SIG-M5 (cell line): ENCODE results near the gene HIRA.

Experiments
- DNase-seq: peaks from one replicate; lab custom pipeline; 2025; lab: John Stamatoyannopoulos, UW

HIRA gene

DNA sequence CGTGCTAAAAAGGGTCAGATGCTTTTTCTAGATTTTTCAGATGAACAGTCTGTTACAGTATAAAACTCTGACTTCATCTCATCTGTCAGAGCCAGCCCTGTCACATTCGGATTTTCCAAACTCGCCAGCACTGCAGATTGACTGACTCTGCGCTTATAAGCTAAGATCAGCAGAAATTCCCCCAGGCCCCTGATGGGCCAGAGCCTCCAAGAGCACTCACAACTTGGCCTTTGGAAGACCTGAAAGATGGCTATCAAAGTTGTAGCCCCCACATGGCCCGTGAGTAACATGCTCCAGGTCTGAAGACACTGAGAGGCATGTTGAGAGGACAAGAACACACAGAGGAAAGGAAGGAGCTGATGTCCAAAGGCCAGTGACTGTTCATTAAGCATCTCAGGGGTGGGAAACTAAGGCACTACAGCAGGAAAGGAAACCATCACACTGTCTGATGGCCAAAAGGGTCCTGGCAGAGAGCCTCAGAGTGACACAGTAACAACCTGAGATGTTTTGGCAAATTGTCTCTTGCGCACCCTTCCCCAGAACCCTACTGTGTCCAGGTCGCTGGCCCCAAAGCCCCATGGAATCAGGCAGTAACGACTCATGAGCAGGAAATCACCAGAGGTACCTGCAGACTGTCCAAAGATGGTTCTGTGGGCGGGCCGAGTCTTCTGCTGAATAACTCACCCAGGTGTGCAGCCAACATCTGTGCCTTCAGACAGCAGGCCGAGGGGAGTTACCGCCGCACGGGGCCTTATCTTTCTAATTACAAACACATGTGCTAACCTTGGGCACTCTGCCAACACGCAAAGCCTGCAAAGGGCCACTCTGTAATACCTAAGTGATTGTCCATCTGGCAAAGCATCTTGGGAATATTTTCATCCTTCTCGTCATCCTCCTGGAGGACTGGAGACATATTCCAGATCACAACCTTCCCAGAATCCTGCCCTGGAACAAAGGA, 23.6 kb downstream of the HIRA start:
- DNase-seq = no peak

DNA sequence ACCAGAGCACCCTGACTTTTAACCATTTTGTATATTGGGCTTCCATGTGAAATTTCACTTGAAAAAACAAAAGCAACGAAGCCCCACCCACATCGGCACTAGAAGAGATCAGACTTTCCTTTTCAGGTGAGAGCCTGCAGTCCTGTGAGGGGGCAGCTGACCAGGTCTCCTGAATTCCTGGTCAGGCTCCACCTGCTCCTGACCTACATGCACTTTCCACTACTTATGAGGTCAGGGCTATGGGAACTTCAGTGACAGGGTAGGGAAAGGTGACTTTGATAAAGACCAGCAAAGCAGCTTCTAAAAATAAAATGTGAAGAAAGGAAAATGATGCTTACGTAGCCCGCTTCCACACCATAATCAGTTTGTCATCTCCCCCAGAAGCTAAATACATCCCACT, 24.7 kb downstream of the HIRA start:
- no peak for DNase-seq

DNA sequence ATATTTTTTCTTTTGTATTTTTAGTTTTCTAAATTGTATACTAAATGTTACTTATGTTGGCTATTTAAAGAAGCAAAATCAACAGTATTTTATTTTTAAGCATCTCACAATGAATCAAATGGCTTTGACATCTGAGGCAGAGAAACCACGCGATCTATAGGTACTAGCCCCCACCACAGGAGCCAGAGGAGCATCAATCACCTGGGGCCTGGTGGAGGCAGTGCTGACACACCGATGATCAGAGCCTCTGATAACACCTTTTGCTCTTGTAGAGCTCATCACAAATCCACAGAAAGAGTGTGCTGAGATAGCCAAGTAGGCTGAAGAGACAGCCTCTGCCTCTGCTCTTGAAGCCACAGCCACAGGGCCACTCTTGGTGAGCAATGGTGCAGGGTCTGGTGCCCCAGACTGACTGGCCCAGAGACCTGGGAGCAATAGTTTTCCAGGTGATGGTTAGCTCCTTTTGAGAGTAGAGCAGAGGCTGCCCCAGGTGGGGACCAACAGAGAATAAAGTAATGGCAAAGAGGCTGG, 25.2 kb downstream of the HIRA start:
- no peak for DNase-seq

DNA sequence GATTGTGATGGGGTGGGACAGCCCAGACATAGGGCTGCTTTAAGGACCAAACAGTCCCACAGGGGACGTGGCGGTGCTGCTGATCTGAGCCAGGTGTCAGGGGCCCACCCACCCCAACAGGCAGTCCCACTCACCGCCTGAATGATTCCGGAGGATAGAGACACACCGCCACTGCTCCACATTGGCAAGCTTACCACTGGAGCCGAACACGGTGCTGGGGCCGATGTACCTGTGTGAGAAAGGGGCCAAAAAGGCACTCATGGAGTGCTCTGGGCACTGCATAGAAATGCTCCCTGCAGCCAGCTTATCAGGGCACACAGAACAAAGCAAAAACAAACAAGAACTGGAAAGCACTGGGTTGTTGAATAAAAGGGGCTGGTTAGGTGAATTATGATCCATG, 25.9 kb downstream of the HIRA start:
- DNase-seq = no peak

DNA sequence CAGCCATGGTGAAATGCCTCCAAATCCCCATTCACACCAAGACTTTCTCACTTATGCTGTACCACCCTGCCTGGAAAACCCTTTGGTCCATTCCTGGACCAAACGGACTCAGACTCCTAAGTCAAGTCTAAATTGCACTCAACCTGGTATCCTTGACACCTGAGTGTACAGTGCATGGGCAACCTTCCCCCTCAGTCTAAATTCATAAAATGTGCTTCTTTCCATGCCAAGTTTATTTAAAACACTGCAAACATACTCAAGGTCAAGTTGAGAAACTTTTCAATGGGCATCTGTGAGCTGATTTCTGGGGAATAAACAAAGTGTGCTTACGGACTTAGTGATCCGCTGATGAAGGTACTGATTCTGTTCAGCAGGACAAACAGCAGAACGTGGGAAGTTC, 26.4 kb downstream of the HIRA start:
- no peak for DNase-seq

DNA sequence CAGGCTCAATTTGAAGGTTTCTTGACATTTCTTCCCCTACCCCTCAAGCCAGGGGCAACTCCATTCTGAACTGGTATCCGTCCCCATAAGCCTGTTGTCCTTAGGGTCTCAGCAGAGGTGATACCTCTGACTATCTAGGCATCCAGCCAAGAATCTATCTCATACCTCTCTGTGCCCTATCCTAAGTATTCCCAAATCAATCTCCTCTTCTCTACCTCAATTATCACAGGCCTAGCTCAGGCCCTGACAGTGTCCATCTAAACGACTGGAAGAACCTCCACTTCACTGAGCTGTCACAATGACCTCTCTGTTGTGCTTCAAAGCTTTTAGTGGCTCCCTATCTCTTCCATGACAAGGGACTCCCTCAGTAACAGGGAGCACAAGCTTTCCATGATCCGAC, 26.9 kb downstream of the HIRA start:
- DNase-seq = no peak

DNA sequence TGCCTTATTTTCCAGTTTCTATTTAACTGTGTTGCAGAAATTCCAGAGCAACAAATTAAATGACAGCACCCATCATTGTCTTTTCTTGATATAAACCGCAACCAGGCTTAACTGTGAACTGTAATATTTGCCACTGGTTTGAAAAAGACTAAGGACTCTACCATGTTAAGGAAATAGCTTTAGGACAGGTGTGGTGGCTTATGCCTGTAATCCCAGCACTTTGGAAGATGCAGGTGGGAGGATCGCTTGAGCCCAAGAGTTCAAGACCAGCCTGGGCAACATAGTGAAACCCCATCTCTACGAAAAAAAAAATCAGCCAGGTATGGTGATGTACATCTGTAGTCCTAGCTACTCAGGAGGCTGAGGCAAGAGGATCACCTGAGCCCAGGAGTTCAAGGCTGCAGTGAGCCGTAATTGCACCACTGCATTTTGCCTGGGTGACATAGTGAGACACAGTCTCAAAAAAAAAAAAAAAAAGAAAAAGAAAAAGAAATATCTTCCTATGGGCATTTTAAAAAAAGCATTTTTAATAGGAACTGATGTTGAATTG, 28.8 kb downstream of the HIRA start:
- no peak for DNase-seq

DNA sequence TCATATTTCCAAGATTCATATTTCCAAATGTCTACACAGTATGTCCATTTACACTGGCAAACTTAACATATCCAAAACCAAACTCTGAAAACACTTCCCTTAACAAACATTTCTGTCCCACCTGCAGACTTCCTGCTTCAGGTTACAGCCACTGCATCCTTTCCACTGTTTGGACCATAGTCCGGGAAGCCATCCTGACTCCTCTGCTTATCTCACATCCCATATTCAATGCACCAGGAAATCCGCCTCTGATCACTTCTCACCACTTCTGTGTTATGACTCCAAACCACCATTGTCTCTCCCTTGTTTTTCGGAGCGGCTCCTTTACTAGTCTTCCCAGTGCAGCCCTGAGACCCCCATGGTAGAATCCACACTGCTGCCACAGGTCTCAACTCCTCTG, 30.1 kb downstream of the HIRA start:
- DNase-seq = no peak

DNA sequence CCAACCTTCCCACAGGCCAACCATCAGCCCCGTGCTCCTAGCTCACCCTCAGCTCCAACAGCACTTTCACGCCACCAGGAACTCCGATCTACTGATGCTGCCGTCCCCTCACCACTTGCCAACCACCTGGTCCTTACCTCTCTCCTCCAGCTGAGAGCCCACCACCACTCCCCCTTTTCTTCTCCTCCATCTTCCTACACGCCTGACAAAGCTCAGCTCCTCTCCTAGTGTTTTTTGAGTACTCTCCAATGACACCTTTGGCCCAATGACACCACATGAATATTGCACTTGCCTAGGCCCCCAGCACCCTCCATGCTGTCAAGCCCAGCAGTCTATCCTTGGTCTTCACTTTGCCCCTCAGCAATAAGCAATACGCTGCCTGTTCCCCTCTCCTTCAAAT, 30.7 kb downstream of the HIRA start:
- no peak for DNase-seq

DNA sequence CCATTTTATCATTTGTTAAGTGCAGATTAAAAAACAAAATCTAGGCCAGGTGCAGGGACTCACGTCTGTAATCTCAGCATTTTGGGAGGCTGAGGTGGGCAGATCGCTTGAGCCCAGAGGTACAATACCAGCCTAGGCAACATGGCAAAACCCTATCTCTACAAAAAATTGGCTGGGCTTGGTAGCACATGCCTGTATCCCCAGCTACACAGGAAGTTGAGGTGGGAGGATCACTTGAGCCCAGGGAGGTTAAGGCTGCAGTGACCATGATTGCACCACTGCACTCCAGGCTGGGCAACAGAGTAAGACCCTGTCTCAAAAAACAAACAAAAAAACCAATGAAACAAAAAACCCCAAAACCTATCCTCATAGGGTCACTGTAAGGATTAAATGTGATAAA, 32.9 kb downstream of the HIRA start:
- no peak for DNase-seq

DNA sequence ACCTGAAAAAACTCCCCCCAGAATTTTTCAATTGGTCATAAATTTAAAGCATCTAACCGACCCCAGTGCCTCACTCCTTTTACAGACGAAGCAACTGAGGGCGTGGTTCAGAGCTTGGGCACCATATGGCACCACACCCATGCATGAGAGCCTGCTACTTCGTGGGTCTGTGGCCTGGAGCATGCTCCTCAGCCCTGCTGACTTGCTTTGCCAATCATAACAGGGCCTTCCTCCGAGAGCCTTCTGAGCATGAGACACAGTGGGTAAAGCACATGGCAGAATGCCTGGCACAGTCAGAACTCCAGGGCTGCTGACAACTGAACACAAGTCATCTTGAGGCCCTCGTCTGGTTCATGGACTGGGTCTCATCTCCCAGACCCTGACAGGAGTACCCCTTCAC, 33.3 kb downstream of the HIRA start:
- no peak for DNase-seq

DNA sequence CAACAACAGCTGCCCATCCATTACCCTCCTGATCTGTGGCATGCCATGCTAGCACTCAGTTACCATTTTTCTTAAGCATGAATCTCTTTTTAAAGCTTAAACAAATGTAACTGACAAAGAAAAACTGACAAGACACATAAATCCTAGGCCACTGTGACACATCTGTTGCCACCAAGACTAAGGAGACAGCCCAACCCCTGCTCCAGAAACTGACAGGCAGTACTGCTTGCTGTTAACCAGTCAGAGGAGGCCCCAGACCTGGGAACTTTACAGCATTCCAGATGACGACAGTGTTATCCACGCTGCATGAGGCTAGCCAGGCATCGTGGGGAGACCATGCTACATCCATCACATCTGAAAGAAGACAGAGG, 33.8 kb downstream of the HIRA start:
- DNase-seq = no peak

DNA sequence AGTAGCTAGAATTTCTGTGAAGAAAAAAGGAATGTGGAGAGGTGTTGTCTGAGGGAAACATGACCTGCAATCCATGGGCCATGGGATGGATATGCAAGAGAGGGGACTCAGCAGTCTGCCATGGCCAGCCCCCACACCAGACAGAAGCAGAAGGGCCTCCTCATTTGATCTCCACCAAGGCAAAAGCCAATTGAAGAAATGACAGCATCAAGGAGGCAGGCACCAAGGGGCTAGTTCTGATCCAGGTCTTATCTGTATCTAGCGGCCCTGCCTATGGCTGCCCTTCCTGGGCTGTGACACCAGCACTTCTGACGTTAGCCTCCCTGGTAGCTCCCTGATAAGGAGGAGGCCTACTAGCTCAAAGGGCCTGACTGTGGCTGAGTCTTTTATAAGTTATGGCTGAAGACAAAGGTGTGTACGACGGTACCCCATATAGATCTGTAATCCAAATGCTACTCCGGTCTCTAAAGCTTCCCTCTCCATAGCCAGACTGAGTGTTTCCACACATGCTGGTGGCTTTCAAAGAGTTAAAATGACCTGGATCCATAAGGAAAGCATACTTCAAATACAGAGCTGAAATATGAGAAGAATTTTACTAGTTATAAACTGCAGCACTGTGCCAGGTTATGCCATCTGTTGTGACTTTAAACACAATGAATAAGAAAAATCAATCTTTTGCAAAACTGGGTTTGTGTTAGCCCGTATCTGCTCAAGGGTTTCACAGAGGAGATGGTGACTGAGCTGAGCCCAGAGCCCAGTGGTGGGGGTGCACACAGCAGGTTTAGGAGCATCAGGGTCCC, 34.4 kb downstream of the HIRA start:
- no peak for DNase-seq

DNA sequence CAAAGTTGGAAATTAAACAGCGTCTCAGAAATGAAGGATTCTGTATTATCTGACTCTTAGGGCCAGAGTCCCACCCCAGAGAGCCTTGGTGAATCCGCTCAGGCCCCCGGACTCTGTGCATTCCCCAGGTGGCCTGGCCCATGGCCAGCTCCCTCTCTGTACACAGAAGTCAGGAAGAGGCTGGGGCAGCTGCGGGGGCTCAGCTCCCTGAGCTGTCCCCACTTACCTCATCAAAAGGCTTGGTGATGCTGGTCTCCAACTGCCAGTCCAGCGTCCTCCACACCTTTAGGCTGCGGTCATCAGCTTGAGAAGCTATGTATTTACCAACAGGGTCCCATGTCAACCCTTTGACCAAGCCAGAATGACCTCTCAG, 35.0 kb downstream of the HIRA start:
- no peak for DNase-seq

DNA sequence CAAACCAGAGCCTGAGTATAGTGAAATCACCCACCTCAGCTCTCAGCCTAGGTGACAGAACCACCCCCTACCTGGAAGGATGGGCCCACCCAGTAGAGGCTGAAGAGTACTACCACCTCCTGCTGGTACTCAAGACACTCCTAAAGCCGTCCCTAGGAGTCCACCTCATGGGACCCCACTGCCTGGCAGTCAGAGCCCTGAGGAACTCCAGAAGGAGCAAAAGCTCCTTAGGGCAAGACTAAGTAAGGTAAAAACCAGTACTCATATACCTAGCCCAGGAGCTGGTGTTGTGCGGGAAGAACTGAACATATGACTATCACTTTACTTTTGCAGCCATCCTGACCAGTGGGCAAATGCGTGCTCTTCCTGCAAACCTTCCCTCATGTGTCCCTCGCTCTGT, 36.3 kb downstream of the HIRA start:
- no peak for DNase-seq

DNA sequence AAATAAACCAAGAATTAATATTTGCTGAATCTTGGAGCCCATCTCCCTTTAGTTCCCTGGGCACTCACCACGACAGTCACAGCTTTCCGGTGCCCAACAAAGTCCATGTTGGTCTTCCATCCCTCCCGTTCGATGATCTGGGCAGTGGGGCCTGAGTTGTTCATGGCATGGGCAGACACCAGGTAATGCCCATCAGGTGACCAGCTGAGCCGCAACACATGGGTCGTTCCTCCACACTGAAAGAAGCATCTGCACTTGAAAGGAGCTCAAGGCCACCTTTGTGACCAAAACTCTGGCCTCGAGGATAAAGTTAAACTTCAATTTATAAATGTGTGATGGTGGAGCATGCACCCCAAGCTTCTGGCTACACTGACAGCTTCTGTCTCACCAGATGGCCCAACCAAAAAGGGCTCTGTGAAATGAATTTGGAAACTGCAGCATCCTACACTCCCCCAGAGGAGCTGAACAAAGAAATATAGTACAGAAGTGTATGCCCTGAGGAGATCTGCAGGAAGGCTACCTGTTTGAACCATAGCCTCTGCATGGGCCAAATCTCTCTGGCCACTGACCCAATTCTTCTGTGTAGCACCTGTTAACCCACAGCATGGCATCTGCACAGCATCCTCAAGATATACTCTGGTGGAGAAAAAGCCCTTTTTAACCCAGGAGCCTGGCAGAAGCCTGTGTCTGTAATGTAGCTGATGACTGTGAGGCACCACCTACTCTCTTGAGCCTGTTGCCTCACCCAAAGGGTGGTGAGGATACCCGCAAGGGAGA, 37.1 kb downstream of the HIRA start:
- no peak for DNase-seq

DNA sequence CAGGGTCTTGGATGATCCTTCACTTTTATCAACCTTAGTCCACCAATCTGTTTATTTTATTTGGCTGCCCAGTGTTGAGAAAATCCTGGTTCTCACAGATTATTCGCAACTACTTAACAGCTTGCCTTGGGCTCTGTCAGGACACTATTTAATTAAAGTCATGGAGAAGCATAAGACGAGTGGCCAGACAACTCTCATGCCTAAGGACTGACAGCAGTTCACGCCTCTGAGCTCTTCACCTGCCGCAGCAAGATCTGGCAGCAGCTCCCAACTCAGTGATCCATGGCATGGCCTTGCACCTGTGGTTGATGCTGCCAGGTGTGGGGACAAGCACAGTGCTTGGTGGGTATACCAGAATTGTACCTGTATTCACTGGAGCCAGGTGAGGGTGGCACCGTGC, 37.8 kb downstream of the HIRA start:
- DNase-seq = no peak

DNA sequence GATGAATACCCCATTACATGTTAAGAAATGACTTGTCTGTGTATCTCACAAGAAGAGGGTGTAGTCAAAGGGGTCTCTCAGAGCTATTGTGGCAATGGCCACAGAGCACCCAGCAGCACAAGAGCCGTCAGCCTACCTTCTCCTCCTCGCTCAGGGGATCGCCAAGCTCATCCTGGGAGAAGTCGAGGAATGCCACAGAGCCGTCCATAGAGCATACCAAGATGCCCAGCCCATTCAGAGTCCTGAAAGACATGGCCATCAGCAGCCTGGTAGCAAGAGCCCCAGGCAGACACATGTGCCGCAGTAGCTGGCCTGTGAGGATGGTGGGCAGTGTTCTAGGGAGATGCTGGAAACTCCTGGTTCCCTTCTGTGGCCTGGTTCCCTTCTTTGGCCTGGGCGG, 44.0 kb downstream of the HIRA start:
- no peak for DNase-seq

DNA sequence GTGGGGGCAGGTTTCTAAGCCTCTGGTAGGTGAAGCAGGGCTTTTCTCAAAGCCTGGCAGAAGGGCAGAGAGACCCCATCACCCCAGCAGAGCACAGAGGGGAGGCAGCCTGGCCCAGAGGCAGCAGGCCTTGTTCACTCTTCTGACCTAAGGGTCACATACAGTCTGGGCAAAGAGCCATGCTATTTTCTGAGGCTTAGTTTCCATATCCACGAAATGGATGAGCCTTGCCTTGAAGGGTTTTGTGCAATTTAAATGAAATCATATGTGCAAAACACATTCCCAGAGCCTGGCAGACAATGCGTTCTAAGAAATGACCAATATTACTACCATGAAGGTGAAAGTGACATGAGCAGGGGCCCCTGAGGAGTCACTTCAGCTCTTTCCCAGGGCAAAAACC, 44.5 kb downstream of the HIRA start:
- DNase-seq = no peak

DNA sequence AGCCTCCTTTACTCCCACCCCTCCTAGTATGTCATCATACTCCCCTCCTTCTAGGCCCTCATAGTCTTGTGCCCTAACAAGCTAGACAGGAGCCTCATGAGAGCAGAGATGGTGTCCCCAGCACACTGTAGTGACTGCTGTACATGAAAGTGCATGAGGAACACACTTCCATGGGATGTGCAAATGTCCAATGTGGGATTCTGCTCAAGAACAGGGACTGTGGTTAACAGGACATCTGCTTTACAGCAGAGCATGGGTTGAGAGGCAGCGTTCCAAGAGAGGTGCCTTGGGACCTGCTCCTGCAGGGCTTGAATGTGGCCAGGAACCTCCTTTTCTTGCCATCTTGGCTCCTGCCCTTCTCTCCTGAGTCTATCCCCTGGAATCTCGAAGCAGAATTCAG, 45.3 kb downstream of the HIRA start:
- no peak for DNase-seq

DNA sequence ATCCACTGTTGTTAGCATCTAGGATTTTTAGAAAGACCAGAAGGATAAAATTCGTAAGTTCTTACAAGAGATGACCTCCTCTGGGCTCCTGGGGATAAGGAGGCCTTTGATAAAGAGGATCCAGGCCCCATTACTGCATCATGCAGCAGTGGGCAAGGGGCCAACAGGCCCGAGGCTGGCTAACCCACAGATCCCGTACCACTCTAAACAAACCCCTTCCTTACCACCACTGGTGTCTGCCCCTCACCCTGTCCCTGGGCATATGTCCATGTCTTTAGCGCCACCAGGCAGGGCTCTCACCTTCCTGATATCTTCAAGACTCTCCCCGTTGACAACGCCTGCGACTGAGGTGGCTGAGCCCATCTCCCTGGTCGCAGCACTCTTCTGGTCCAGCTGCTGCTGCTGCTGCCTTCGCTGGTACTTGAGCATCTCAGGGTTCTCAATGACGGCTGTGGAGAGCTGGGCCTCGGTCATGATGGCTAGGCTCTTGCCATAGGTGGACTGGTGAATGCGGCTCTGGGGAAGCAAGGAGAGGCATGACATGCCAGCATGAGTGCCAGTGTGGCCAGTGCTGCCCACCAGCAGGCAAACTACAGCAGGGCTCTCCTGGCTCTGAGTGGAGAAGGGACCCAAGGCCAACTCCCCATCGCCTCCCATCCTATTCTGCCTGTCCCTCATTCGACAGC, 46.2 kb downstream of the HIRA start:
- no peak for DNase-seq

DNA sequence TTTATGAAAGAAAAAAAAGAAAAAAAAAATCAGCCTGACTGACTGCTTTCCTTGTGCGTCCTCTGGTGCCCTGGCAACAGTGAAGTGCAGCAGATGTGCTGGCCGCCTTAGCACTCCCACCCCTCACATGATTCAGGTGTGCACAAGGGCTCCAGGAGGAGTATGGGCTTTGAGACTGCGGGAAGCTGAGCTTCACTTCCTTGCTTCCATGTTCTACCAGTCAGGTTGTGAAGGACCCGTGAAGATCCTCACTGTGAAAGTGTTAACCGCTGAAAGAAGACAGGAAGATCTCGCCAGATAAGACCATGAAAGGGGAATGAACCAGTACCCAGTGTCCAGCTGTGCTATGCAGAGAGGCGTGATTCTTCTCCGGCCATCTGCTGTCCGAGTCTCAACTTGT, 48.2 kb downstream of the HIRA start:
- no peak for DNase-seq
